GM18907 (cell line): ENCODE data around the gene ARPC5L.
"Not testable (repeated sequence)": the region's sequence is repeated elsewhere in the genome, so short reads cannot be mapped to it uniquely, and the experiment has no call there.

ENCODE experiments used
- ATAC-seq: cut with Tn5 transposase; IDR thresholded peaks from one replicate; pipeline ENCODE4 v1.9.1; 2021; ENCODE audit warnings: mild to moderate bottlenecking, moderate library complexity; ENCODE audit not compliant: unreplicated experiment

Gene ARPC5L

GRCh38 chr9:124889006-124889405 lies 27.1 kb downstream of the ARPC5L start:
- ATAC-seq: no peak

GRCh38 chr9:124890179-124890578 lies 28.2 kb downstream of the ARPC5L start:
- no peak for ATAC-seq

DNA sequence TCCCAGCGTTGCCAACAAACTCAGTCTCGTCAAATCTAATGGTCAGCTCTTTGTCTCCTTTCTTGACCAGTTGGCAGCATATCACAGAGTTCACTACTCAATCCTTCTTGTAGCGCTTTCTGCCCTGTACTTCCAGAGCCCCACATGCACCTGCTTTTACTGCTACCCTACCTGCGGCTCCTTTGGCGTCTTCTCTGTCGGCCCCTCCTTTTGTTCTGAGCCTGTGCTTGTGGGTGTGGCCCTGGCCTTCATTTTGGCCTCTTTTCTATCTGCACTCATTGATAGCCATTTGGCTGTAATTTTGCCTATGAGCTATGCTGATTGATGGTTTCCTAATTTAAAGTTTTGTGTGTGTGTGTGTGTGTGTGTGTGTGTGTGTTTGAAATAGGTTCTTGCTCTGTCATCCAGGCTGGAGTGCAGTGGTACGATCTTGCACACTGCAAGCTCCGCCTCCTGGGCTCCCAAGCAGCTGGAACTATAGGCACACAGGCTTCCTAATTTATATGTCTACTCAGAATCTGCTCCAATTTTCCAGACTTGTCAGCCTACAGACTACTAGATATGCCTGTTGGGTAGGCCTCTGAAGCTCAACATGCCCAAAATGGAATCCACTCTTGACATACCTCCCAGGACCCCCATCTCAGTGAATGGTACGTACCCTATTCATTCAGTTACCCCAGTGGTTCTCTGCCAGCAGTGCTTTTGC lies 32.3 kb downstream of the ARPC5L start:
- ATAC-seq: no peak

GRCh38 chr9:124894741-124895170 lies 32.8 kb downstream of the ARPC5L start:
- ATAC-seq: no peak

DNA sequence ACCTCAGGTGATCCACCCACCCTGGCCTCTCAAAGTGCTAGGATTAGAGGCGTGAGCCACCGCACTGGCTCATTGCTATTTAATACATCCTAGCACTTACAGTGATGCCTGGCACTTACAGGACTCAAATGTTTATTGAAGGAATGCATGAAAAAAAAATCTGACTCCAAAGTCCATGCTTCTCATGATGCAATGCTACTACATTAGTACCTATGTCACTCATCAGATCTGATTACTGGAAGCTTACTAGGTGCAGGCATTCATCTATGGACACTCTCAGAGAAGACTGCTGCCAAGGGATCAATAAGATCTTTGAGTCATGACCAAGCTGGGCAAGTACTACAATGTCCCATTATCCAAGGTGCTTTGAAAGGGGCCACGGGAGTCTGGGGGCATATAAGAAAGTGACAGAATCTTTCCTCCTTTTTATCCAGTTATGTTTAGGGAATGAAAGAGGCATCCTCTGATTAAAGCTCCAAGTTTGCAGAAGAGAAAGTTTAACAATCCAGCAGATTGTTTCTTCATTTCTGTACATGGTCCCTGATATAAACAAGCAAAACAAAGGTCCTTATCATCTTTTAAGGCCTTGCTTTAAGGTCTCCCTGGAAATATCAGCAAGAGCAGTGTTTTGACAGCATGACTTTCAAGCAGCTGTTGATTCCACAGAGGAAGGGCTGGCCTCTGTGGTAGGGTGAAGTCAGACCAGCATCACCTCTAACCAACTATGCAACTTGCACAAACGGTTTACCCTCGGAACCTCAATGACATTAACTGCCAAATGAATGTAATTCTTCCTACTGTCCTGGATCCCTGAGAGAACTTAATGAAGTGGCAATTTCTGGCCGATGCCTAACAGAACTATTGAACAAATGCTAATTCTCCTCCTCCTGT lies 35.9 kb downstream of the ARPC5L start:
- no peak for ATAC-seq

- ATAC-seq: no peak
Observed at GRCh38 chr9:124899845-124900244, 37.9 kb downstream of the ARPC5L start.

DNA sequence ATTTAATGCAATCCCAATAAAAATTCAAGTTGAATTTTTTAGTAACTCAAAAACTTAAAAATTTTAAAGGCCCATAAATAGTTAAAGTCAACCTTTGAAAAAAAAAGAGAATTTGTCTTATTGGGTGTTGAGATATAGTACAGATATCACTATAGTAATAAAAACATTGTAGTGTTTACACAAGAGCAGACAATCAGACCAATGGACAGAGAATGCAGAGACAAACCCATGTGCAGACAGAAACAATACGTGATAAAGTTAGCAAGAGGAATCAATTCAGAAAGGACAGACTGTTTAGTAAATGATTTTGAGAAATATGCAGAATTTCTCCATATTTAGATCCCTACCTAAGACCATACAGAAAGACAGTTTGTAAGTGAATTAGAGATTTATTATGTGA lies 45.0 kb downstream of the ARPC5L start:
- ATAC-seq: no peak

GRCh38 chr9:124908098-124908497 lies 46.2 kb downstream of the ARPC5L start:
- ATAC-seq: no peak

GRCh38 chr9:124911766-124912165 lies 49.8 kb downstream of the ARPC5L start:
- ATAC-seq: no peak

DNA sequence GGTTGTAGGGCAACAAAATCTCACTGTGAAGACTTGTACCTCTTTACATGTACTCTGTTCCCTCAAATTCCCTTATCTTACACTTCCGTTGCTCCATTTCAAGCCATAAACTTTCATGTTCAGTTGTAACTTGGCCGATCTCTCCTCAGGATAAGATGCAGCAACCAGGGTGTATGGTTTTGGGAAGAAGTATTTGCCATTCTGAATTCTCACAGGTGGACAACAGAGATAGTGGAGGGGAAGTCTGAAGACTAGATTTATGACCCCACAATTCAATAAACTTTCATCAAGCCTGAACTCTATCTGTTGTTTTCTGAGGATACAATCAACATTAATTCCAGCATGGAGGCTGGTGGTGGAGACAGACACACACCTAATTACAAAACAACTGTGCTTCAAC lies 51.4 kb downstream of the ARPC5L start:
- ATAC-seq: no peak

DNA sequence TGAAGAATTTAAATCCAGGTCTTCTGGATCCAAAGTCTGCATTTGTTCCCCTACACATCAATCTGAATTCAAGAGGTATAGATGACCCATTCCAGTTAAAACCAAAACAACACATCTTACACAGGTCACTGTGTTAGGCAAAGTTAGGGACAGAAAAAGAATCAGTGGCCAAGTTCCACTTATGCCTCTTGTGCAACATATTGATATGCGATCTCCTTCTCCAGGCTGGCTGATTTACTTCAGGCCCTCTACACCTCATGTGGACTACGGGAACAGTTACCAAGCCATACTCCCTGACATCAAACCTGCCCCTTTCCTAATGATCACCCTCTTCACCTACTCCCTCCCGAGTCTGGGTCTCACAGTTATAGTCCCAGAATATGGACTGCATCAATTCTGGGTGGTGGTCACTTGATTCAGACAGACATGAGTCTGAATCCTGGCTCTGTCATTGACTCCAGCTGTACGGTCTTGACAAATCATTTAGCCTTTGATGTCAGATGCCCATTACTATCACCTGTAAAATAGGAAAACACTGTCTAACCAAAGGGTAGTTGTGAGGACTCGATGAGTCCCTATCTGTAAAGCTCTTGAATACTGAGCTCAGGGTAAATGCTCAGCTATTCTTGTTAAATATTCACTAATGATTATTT lies 52.9 kb downstream of the ARPC5L start:
- no peak for ATAC-seq

GRCh38 chr9:124920394-124920793 lies 58.5 kb downstream of the ARPC5L start:
- ATAC-seq: not testable (repeated sequence)
